HepG2 (cell line): ENCODE data around the gene MAN1B1. TPM values are rescaled to one million over a fixed set of nuclear protein-coding genes. Genes with fewer than 3 reads are reported as not detected.
A peak's percentile ranks its signal among the peaks of the same experiment; 100 is the strongest.

Source experiments
- ATAD3A ChIP-seq: sonication (generic); formaldehyde crosslinking; IDR thresholded peaks from 2 replicates; pipeline ENCODE4 v1.4.0; 2020; ENCODE audit warnings: missing genetic modification reagents
- E2F5 ChIP-seq: sonication (generic); formaldehyde crosslinking; conservative IDR thresholded peaks from 2 replicates; pipeline ENCODE4 v1.4.0; 2020; ENCODE audit warnings: missing genetic modification reagents
- GATAD2A ChIP-seq: IDR thresholded peaks from 2 replicates; pipeline ENCODE4 v1.6.1; 2016
- GMEB1 ChIP-seq: sonication (generic); formaldehyde crosslinking; IDR thresholded peaks from 2 replicates; pipeline ENCODE4 v1.5.1; 2020; ENCODE audit warnings: missing genetic modification reagents, mild to moderate bottlenecking, borderline replicate concordance
- JARID2 ChIP-seq: sonication (generic); formaldehyde crosslinking; IDR thresholded peaks from 2 replicates; pipeline ENCODE4 v1.8.1; 2023; ENCODE audit warnings: missing genetic modification reagents, inconsistent platforms; ENCODE audit not compliant: insufficient replicate concordance
- PCBP2 ChIP-seq: fragments of 200-400 bp; formaldehyde crosslinking; optimal IDR thresholded peaks from 2 replicates; pipeline ENCODE3; 2018; ENCODE audit warnings: low read length, low read depth; ENCODE audit not compliant: poor library complexity, severe bottlenecking
- REL ChIP-seq: sonication (generic); formaldehyde crosslinking; conservative IDR thresholded peaks from 2 replicates; pipeline ENCODE4 v1.8.0; 2022; ENCODE audit warnings: mild to moderate bottlenecking, missing genetic modification reagents, moderate library complexity
- SAP130 ChIP-seq: IDR thresholded peaks from 2 replicates; pipeline ENCODE4 v1.6.1; 2016; ENCODE audit warnings: low read depth
- SP5 ChIP-seq: IDR thresholded peaks from 2 replicates; pipeline ENCODE4 v1.6.1; 2016; ENCODE audit warnings: low read depth, borderline replicate concordance
- SSRP1 ChIP-seq: IDR thresholded peaks from 2 replicates; pipeline ENCODE4 v1.6.1; 2016; ENCODE audit warnings: control low read depth
- TAF1 ChIP-seq: sonication (generic); formaldehyde crosslinking; IDR thresholded peaks from 2 replicates; pipeline ENCODE4 v1.4.0; 2020; ENCODE audit warnings: missing genetic modification reagents
- TGIF2 ChIP-seq: IDR thresholded peaks from 2 replicates; pipeline ENCODE4 v1.6.1; 2016; ENCODE audit warnings: control low read depth, missing compliant biosample characterization
- THAP9 ChIP-seq: sonication (generic); formaldehyde crosslinking; IDR thresholded peaks from 2 replicates; pipeline ENCODE4; 2020; ENCODE audit warnings: missing genetic modification reagents, mild to moderate bottlenecking, borderline replicate concordance
- ZKSCAN8 ChIP-seq: IDR thresholded peaks from 2 replicates; pipeline ENCODE4 v1.6.1; 2016; ENCODE audit warnings: borderline replicate concordance, missing genetic modification reagents, missing compliant biosample characterization
- ZNF737 ChIP-seq: sonication (generic); formaldehyde crosslinking; IDR thresholded peaks from 2 replicates; pipeline ENCODE4 v1.5.0; 2020; ENCODE audit warnings: missing genetic modification reagents, mild to moderate bottlenecking, borderline replicate concordance
- ZNF780A ChIP-seq: sonication (generic); formaldehyde crosslinking; IDR thresholded peaks from 2 replicates; pipeline ENCODE4 v1.8.0; 2022; ENCODE audit warnings: mild to moderate bottlenecking, missing genetic modification reagents, moderate library complexity
- ZXDC ChIP-seq: sonication (generic); formaldehyde crosslinking; IDR thresholded peaks from 2 replicates; pipeline ENCODE4 v1.5.0; 2020; ENCODE audit warnings: mild to moderate bottlenecking, missing genetic modification reagents
- polyA plus RNA-seq, 8 experiments: library from polyadenylated mRNA; depleted of rRNA in 3 of 8; stranded (reverse) in 7 of 8; unstranded in 1 of 8; fragments of >200 nt; fragmentation: Illumina TruSeq in 4 of 8; extraction: Trizol in 4 of 8; gene quantifications; 2 replicates each; pipeline versions ENCODE4 v1.2.1 to v1.2.3, GENCODE V29; 2011 to 2016; ENCODE audit warnings: low read depth in 4 of 8, missing spikeins in 1 of 8, mixed read lengths in 1 of 8; ENCODE audit not compliant: insufficient read depth in 1 of 8
- total RNA-seq, 5 experiments: library from RNA; depleted of rRNA; stranded (reverse); fragments of >200 nt; fragmentation: Illumina TruSeq; extraction: Trizol; gene quantifications; 2 replicates each; pipeline ENCODE4 v1.2.3, GENCODE V29; 2016; ENCODE audit warnings: low read depth in 1 of 5

MAN1B1 gene
- total and polyA plus RNA-seq, 2 of the 13 experiments (the other 11 are each of a cell fraction or from before 2014, with no cell fraction given), result 48.9 to 59.5 TPM

GRCh38 chr9:137129456-137130175 lies 42.8 kb downstream of the MAN1B1 start (continued):
- TF ChIP-seq ZXDC (no peak; the same call in none of the 2 replicates), PCBP2 (no peak), ZNF737 (CRISPR knock-in tag) (no peak), GATAD2A (CRISPR knock-in tag) (no peak), TAF1 (CRISPR knock-in tag) (peak; percentile 97), E2F5 (CRISPR knock-in tag) (0 out of 2 replicates have a peak, but pooled peaks have one; percentile 8), SSRP1 (no peak), REL (CRISPR knock-in tag) (0 out of 2 replicates have a peak, but pooled peaks have one; percentile 53), SP5 (CRISPR knock-in tag) (0 out of 2 replicates have a peak, but pooled peaks have one; percentile 14), ZNF780A (CRISPR knock-in tag) (no peak), JARID2 (CRISPR knock-in tag) (no peak), ATAD3A (CRISPR knock-in tag) (no peak), GMEB1 (CRISPR knock-in tag) (peak; percentile 98), SAP130 (peak; percentile 92), TGIF2 (peak; percentile 37; the same call in 1 of the 2 replicates), THAP9 (CRISPR knock-in tag) (peak; percentile 45; the same call in 1 of the 2 replicates), ZKSCAN8 (peak; percentile 20; the same call in 1 of the 2 replicates)
